IMR-90 (cell line): ENCODE data around the gene SLC22A31.

Source experiments
- CTCF ChIP-seq: conservative IDR thresholded peaks from 2 replicates; pipeline ENCODE4 v1.5.1; 2012; ENCODE audit warnings: mild to moderate bottlenecking, low read depth, low read length, improper control_type of control experiment
- ELK1 ChIP-seq: fragments of 150-350 bp; IDR thresholded peaks from 2 replicates; pipeline ENCODE4 v1.6.1; 2016; ENCODE audit warnings: low read depth, mild to moderate bottlenecking, low read length, moderate library complexity, borderline replicate concordance
- POLR2A ChIP-seq: IDR thresholded peaks from 2 replicates; pipeline ENCODE4 v1.6.1; 2012; ENCODE audit warnings: mild to moderate bottlenecking, low read depth, low read length
- RAD21 ChIP-seq: IDR thresholded peaks from 2 replicates; pipeline ENCODE4 v1.6.1; 2012; ENCODE audit warnings: low read length, improper control_type of control experiment
- RFX5 ChIP-seq: IDR thresholded peaks from 2 replicates; pipeline ENCODE4 v1.8.0; 2012; ENCODE audit warnings: low read depth, mild to moderate bottlenecking, low read length, moderate library complexity
- SMC3 ChIP-seq: fragments of 150-350 bp; IDR thresholded peaks from 2 replicates; pipeline ENCODE4 v1.6.1; 2016; ENCODE audit warnings: low read depth, mild to moderate bottlenecking, antibody characterized with exemption, low read length, moderate library complexity
- USF2 ChIP-seq: fragments of 150-350 bp; IDR thresholded peaks from 2 replicates; pipeline ENCODE4 v1.6.1; 2017; ENCODE audit warnings: mild to moderate bottlenecking, antibody characterized with exemption, low read length, low read depth

GRCh38 chr16:89159066-89159849, 41.1 kb downstream of the SLC22A31 start:
- TF ChIP-seq CTCF (no peak), SMC3 (no peak), POLR2A (no peak), USF2 (no peak), RFX5 (no peak), RAD21 (no peak), ELK1 (no peak)
